KOPT-K1 (cell line): ENCODE data around the gene DUSP16.

ENCODE experiments used
- H3K27ac ChIP-seq: fragments of 200-600 bp; sonication (generic); 2 replicates; pipeline ENCODE4 v1.5.1; 2016; ENCODE audit warnings: antibody characterized with exemption, mild to moderate bottlenecking, low read depth, low read length; ENCODE audit not compliant: poor library complexity, severe bottlenecking
- H3K36me3 ChIP-seq: fragments of 200-600 bp; sonication (generic); 2 replicates; pipeline ENCODE4 v1.5.1; 2017; ENCODE audit warnings: antibody characterized with exemption, mild to moderate bottlenecking, low read length, moderate library complexity; ENCODE audit not compliant: insufficient read depth
- H3K9me3 ChIP-seq: fragments of 200-600 bp; sonication (generic); 2 replicates; pipeline ENCODE4 v1.5.1; 2017; ENCODE audit warnings: antibody characterized with exemption, low read length, mild to moderate bottlenecking; ENCODE audit not compliant: insufficient read depth, poor library complexity, severe bottlenecking

DUSP16 gene

GRCh38 chr12:12447837-12448236, 114.8 kb downstream of the DUSP16 start:
- no peaks in the 10 kb centered on the region for H3K36me3 ChIP-seq
- H3K9me3 ChIP-seq: no peaks in the 10 kb centered on the region
- H3K27ac ChIP-seq: peak overlapping the region; percentile 61

GRCh38 chr12:12447236-12447635, 115.4 kb downstream of the DUSP16 start:
- Histone ChIP-seq H3K9me3 (no peaks in the 10 kb centered on the region), H3K36me3 (no peaks in the 10 kb centered on the region), H3K27ac (peak overlapping the region; percentile 61)

- Histone ChIP-seq H3K36me3 (no peaks in the 10 kb centered on the region), H3K9me3 (no peaks in the 10 kb centered on the region), H3K27ac (peak overlapping the region; percentile 61)
These were observed 115.9 kb downstream of the DUSP16 start for GRCh38 chr12:12446786-12447185.

GRCh38 chr12:12445882-12446181, 116.8 kb downstream of the DUSP16 start:
- Histone ChIP-seq H3K9me3 (no peaks in the 10 kb centered on the region), H3K27ac (no peak overlapping the region), H3K36me3 (no peaks in the 10 kb centered on the region)

DNA sequence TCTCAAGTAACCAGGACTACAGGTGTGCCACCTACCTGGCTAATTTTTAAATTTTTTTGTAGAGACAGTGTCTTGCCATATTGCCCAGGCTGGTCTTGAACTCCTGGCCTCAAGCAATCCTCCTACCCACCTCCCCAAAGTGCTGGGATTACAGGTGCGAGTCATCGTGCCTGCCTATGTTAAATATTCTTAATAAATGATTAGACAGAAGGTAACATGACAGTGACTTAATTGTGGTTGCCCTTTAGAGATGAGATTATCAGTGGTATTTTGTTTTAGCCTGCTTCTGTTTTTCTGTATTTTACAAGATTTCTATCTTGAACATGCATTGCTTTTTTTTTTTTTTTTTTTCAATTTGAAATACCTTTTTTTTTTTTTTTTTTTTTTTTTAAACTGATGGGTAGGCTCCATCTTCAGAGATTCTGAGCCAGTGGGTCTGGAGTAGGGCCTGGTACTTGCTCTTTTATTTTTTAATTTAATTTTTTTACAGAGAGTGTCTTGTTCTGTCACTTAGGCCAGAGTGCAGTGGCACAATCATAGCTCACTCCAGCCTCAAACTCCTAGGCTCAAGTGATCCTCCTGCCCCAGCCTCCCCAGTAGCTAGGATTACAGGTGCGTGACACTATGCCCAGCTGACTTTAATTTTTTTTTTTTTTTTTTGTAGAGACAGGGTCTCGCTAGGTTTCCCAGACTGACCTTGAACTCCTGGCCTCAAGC, 117.3 kb downstream of the DUSP16 start:
- Histone ChIP-seq H3K27ac (no peak overlapping the region), H3K9me3 (no peaks in the 10 kb centered on the region), H3K36me3 (no peaks in the 10 kb centered on the region)

GRCh38 chr12:12443431-12443878, 119.2 kb downstream of the DUSP16 start:
- H3K36me3 ChIP-seq: no peaks in the 10 kb centered on the region
- H3K9me3 ChIP-seq: no peaks in the 10 kb centered on the region
- peak overlapping the region; percentile 76 for H3K27ac ChIP-seq

DNA sequence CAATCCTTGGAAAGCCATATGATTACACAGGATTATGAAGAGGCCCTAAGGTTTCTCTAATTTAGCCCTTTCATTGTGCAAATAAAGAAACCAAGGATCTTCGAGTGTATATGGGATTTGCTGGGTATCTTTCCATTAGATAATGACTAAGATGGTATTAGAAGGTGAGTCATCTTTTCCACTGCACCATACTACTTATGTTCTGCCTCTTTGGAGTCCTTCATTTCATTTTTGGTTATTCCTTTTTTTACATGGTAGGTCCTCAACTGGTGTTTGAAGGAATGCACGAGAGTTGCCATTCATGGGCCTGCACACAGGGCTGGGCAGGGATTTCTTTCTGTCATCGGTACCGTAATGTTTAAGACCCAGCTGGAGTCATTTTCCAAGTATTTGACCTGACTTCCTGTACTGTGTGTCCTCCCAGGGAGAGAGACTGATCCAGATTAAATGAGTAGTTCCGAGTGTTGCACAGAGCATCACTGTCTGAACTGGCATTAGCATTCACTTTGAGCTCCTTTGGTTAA, 120.1 kb downstream of the DUSP16 start:
- H3K36me3 ChIP-seq: 0 out of 2 replicates have a peak, but pooled peaks cover 1% of the 10 kb centered on the region
- H3K27ac ChIP-seq: peak overlapping the region; percentile 76
- H3K9me3 ChIP-seq: no peaks in the 10 kb centered on the region

DNA sequence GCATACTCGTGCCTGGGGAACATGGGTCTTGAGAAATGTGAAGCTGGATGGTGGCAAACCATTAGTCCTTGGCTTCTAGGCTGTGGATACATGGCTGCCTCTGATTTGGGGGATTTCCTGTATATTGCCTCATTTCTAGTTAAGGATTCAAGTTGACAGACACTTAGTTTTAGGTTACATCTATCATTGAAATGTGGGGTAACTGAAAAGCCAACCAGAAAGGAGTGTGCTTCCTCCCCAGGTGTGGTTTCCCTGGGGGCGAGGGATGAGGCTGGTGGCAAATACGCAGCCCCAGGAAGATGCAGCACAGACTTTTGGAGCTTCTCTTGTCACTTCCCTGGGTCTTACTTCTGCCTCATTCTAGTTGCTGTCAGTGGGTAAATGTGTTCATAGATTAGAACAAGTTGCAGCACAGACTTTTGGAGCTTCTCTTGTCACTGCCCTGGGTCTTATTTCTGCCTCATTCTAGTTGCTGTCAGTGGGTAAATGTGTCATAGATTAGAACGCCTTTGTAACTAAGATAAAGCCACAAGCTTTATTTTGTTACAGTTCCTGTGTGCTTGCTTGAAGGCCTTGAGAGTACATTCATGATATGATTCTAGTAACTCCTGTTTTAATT, 120.7 kb downstream of the DUSP16 start:
- Histone ChIP-seq H3K36me3 (peaks cover 8% of the 10 kb centered on the region; the same call in 1 of the 2 replicates), H3K27ac (peak overlapping the region; percentile 76), H3K9me3 (peaks cover 4% of the 10 kb centered on the region)

GRCh38 chr12:12441429-12441807, 121.2 kb downstream of the DUSP16 start:
- peak overlapping the region; percentile 76 for H3K27ac ChIP-seq
- peaks cover 10% of the 10 kb centered on the region for H3K9me3 ChIP-seq

DNA sequence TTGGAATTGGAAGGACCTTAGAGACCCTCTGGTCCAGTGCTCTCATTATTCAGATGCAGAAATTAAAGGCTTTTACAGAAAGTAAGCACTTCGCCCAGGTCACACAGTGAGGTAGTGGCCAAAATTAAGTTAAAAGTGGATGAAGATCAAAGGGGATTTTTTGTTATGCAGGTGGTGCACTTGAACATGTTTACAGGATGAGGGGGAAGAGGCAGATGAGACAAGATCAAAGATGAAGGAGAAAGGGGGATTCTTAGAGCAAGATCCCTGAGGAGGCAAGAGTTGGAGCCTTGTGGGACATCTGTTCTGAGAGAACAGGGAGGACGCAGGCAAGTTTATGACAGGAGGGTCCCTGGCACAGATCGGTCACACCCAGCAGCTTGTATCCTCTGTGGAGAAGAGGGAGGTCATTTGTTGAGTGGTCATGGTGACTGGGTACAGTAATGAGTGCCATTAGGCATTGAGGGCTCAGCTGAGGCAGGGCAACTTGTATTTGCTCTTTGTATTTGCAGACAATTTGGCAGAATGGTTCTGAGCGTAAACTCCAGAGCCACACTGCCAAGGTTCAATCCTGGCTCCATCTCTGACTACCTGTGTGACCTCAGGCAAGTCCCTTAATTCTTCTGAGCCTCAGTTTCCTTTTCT, 121.8 kb downstream of the DUSP16 start:
- Histone ChIP-seq H3K9me3 (peaks cover 11% of the 10 kb centered on the region), H3K27ac (peak overlapping the region; percentile 76), H3K36me3 (peaks cover 17% of the 10 kb centered on the region)

More at GRCh38 chr12:12441429-12441807, 121.2 kb downstream of the DUSP16 start:
- peaks cover 13% of the 10 kb centered on the region for H3K36me3 ChIP-seq

DNA sequence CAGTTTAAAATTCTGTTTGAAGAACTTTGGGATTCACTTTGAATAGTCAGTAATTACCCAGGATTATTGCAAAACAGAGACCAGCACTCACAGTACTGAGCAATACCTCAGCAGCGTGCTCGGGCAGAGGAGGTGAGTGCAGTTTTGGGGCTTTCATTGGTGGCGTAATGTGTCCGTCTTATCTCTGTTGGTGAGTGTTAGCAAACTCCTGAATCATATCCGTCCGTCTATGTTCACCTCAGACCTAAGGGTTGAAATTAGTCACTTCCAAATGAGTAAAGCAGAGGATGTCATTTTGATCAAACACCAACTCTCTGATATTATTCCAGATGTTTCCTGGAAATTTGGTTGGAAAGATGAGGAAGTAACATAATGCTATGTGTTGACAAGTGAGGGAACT, 123.0 kb downstream of the DUSP16 start:
- peaks cover 11% of the 10 kb centered on the region for H3K9me3 ChIP-seq
- H3K36me3 ChIP-seq: peaks cover 17% of the 10 kb centered on the region
- peak overlapping the region; percentile 76 for H3K27ac ChIP-seq

GRCh38 chr12:12436831-12437345, 125.8 kb downstream of the DUSP16 start:
- Histone ChIP-seq H3K36me3 (peaks cover 17% of the 10 kb centered on the region), H3K9me3 (peaks cover 11% of the 10 kb centered on the region), H3K27ac (no peak overlapping the region)

DNA sequence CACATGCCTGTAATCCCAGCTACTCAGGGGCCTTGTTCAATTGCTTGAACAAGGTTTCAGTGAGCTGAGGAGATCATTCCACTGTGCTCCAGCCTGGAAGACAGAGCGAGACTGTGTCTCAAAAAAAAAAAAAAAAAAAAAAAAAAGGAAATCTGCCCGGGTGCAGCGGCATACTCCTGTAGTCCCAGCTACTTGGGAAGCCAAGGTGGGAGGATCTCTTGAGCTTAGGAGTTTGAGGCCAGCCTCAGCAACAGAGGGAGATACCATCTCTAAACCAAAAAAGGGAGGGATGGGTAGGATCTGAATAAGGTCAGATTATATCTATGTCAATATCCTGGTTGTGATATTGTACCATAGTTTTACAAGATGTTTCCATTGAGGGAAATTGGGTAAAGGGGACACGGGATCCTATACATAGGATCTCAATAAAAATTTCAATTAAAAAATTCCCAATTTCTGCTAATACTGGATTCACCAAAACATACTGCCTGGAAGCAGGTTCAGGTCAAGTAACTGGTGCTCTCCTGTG, 129.4 kb downstream of the DUSP16 start:
- Histone ChIP-seq H3K36me3 (peaks cover 17% of the 10 kb centered on the region), H3K27ac (no peak overlapping the region)

GRCh38 chr12:12432364-12432763, 130.3 kb downstream of the DUSP16 start:
- Histone ChIP-seq H3K9me3 (peaks cover 11% of the 10 kb centered on the region), H3K27ac (no peak overlapping the region), H3K36me3 (peaks cover 13% of the 10 kb centered on the region)

More for the DNA sequence above, 129.4 kb downstream of the DUSP16 start:
- H3K9me3 ChIP-seq: peaks cover 11% of the 10 kb centered on the region
